ENCODE results near the gene CDC42EP3.

The CDC42EP3 gene

GRCh38 chr2:37633845-37634244, 37.6 kb downstream of the CDC42EP3 start:
- H3K27me3 ChIP-seq (ENCODE audit: insufficient read depth, low read depth, severe bottlenecking) = no peaks in the 10 kb centered on the region
- TF ChIP-seq CTCF (IDR thresholded peaks at IDR 0.05; ENCODE audit: low read depth, low read length) = no peak
- H3K9me3 ChIP-seq (ENCODE audit: severe bottlenecking) = no peaks in the 10 kb centered on the region
- no peak for DNase-seq
- H3K27ac ChIP-seq = no peak overlapping the region
- no peaks in the 10 kb centered on the region for H3K36me3 ChIP-seq
- no peak overlapping the region for H3K4me3 ChIP-seq (ENCODE audit: low read depth, low read length)

- no peaks in the 10 kb centered on the region for H3K36me3 ChIP-seq
- no peak for TF ChIP-seq CTCF (IDR thresholded peaks at IDR 0.05; ENCODE audit: low read depth, low read length)
- no peaks in the 10 kb centered on the region for H3K27me3 ChIP-seq (ENCODE audit: insufficient read depth, low read depth, severe bottlenecking)
- no peak for DNase-seq
- no peak overlapping the region for H3K4me3 ChIP-seq (ENCODE audit: low read depth, low read length)
- no peaks in the 10 kb centered on the region for H3K9me3 ChIP-seq (ENCODE audit: severe bottlenecking)
- no peak overlapping the region for H3K27ac ChIP-seq
Measured at GRCh38 chr2:37633234-37633633, 38.2 kb downstream of the CDC42EP3 start.

GRCh38 chr2:37632310-37632709, 39.1 kb downstream of the CDC42EP3 start:
- Histone ChIP-seq H3K27me3 (ENCODE audit: insufficient read depth, low read depth, severe bottlenecking) (no peaks in the 10 kb centered on the region), H3K4me3 (ENCODE audit: low read depth, low read length) (no peak overlapping the region), H3K9me3 (ENCODE audit: severe bottlenecking) (no peaks in the 10 kb centered on the region), H3K27ac (no peak overlapping the region), H3K36me3 (no peaks in the 10 kb centered on the region)
- no peak for DNase-seq
- no peak for TF ChIP-seq CTCF (IDR thresholded peaks at IDR 0.05; ENCODE audit: low read depth, low read length)

- no peak for TF ChIP-seq CTCF (IDR thresholded peaks at IDR 0.05; ENCODE audit: low read depth, low read length)
- H3K36me3 ChIP-seq = no peaks in the 10 kb centered on the region
- no peak for DNase-seq
- no peaks in the 10 kb centered on the region for H3K27me3 ChIP-seq (ENCODE audit: insufficient read depth, low read depth, severe bottlenecking)
- no peak overlapping the region for H3K27ac ChIP-seq
- no peaks in the 10 kb centered on the region for H3K9me3 ChIP-seq (ENCODE audit: severe bottlenecking)
- no peak overlapping the region for H3K4me3 ChIP-seq (ENCODE audit: low read depth, low read length)
Measured at GRCh38 chr2:37631698-37632097, 39.7 kb downstream of the CDC42EP3 start.

- TF ChIP-seq CTCF (IDR thresholded peaks at IDR 0.05; ENCODE audit: low read depth, low read length) = no peak
- no peak overlapping the region for H3K4me3 ChIP-seq (ENCODE audit: low read depth, low read length)
- DNase-seq = no peak
- H3K27ac ChIP-seq = no peak overlapping the region
- no peaks in the 10 kb centered on the region for H3K27me3 ChIP-seq (ENCODE audit: insufficient read depth, low read depth, severe bottlenecking)
- no peaks in the 10 kb centered on the region for H3K9me3 ChIP-seq (ENCODE audit: severe bottlenecking)
- H3K36me3 ChIP-seq = no peaks in the 10 kb centered on the region
Measured at GRCh38 chr2:37631292-37631691, 40.1 kb downstream of the CDC42EP3 start.

- DNase-seq = no peak
- H3K9me3 ChIP-seq (ENCODE audit: severe bottlenecking) = no peaks in the 10 kb centered on the region
- no peaks in the 10 kb centered on the region for H3K36me3 ChIP-seq
- H3K27ac ChIP-seq = no peak overlapping the region
- H3K4me3 ChIP-seq (ENCODE audit: low read depth, low read length) = no peak overlapping the region
- no peaks in the 10 kb centered on the region for H3K27me3 ChIP-seq (ENCODE audit: insufficient read depth, low read depth, severe bottlenecking)
- TF ChIP-seq CTCF (IDR thresholded peaks at IDR 0.05; ENCODE audit: low read depth, low read length) = no peak
Measured at GRCh38 chr2:37630776-37631175, 40.7 kb downstream of the CDC42EP3 start.
